BLaER1 treated with 17β-estradiol and CSF1 and Interleukin-3, amounts not matched to agents 10 nM and 100 nM (cell line): ENCODE data around the gene CREBL2.

Experiments
- H3K27ac ChIP-seq, 11 experiments: shearing (Covaris generic); formaldehyde crosslinking; 2 replicates each; pipeline ENCODE4 v1.8.1; 2022
- H3K27me3 ChIP-seq, 11 experiments: shearing (Covaris generic); formaldehyde crosslinking; 2 replicates each; pipeline ENCODE4 v1.8.1; 2022
- H3K36me3 ChIP-seq, 11 experiments: shearing (Covaris generic); formaldehyde crosslinking; 2 replicates each; pipeline ENCODE4 v1.8.1; 2022
- H3K4me1 ChIP-seq, 10 experiments: shearing (Covaris generic); formaldehyde crosslinking; 2 replicates each; pipeline ENCODE4 v1.8.1; 2022
- H3K4me2 ChIP-seq, 11 experiments: shearing (Covaris generic); formaldehyde crosslinking; 2 replicates each; pipeline ENCODE4 v1.8.1; 2022
- H3K4me3 ChIP-seq, 10 experiments: shearing (Covaris generic); formaldehyde crosslinking; 2 replicates each; pipeline ENCODE4 v1.8.1; 2022
- H3K9ac ChIP-seq, 11 experiments: shearing (Covaris generic); formaldehyde crosslinking; 2 replicates each; pipeline ENCODE4 v1.8.1; 2022
- H3K9me3 ChIP-seq, 11 experiments: shearing (Covaris generic); formaldehyde crosslinking; replicated peaks in 1 of 11; 2 replicates each; pipeline ENCODE4 v1.8.1; 2022
- H4K20me1 ChIP-seq, 11 experiments: shearing (Covaris generic); formaldehyde crosslinking; 2 replicates each; pipeline ENCODE4 v1.8.1; 2022
- Cebpa-rat ChIP-seq, 11 experiments: shearing (Covaris generic); IDR thresholded peaks; 2 replicates each; pipeline ENCODE4 v1.8.1; 2022

CREBL2 gene

GRCh38 chr12:12654691-12655460 lies 43.2 kb downstream of the CREBL2 start:
- peaks cover 0 to 4% (median 0%) of the 10 kb centered on the region in 11 experiments; a peak in 1 of 22 replicates for H3K36me3 ChIP-seq
- peak overlapping the region in 2 of 11 experiments; percentile 41 to 61; a peak in 2 of 22 replicates for H3K27ac ChIP-seq

DNA sequence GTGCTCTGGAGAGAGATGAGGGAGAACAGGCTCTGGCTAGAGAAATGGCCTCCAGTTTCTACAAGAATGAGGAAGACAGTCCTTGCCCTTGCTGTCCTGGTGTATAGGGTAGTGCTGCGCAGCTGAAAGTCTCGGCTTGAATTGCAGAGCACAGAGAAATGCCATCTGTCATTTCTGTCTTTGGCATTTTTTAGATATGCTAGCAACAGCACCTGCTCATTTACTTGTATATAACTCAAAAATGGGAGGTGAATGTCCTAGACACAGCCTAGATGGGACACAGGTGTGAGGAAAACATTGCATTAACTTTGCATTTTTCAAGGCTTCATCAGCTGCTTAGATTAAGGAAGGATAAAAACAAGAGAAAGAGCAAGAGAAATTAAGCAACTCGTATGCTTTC lies 48.5 kb downstream of the CREBL2 start:
- H3K9ac ChIP-seq: no peak overlapping the region
- H3K4me3 ChIP-seq: no peak overlapping the region
- H3K9me3 ChIP-seq: no peaks in the 10 kb centered on the region
- H4K20me1 ChIP-seq: no peaks in the 10 kb centered on the region
- H3K36me3 ChIP-seq: no peaks in the 10 kb centered on the region
- no peak for TF ChIP-seq Cebpa-rat (IDR thresholded peaks at IDR 0.05)
- H3K27me3 ChIP-seq: no peaks in the 10 kb centered on the region
- H3K4me1 ChIP-seq: peaks cover 0 to 11% (median 8%) of the 10 kb centered on the region in 10 experiments; a peak in 16 of 20 replicates
- H3K27ac ChIP-seq: no peak overlapping the region
- no peak overlapping the region for H3K4me2 ChIP-seq

More at GRCh38 chr12:12654691-12655460, 43.2 kb downstream of the CREBL2 start:
- Histone ChIP-seq H3K4me3 (no peak overlapping the region), H3K9ac (no peak overlapping the region), H3K4me1 (peaks cover 6 to 23% (median 19%) of the 10 kb centered on the region in 10 experiments; a peak in 17 of 20 replicates), H3K9me3 (peaks cover 17 to 32% (median 24%) of the 10 kb centered on the region in 11 experiments; a peak in 21 of 22 replicates), H3K4me2 (peak overlapping the region in 8 of 11 experiments; percentile 1 to 62 (median 10); a peak in 7 of 22 replicates), H3K27me3 (no peaks in the 10 kb centered on the region), H4K20me1 (no peaks in the 10 kb centered on the region)
- no peak for TF ChIP-seq Cebpa-rat (IDR thresholded peaks at IDR 0.05)

DNA sequence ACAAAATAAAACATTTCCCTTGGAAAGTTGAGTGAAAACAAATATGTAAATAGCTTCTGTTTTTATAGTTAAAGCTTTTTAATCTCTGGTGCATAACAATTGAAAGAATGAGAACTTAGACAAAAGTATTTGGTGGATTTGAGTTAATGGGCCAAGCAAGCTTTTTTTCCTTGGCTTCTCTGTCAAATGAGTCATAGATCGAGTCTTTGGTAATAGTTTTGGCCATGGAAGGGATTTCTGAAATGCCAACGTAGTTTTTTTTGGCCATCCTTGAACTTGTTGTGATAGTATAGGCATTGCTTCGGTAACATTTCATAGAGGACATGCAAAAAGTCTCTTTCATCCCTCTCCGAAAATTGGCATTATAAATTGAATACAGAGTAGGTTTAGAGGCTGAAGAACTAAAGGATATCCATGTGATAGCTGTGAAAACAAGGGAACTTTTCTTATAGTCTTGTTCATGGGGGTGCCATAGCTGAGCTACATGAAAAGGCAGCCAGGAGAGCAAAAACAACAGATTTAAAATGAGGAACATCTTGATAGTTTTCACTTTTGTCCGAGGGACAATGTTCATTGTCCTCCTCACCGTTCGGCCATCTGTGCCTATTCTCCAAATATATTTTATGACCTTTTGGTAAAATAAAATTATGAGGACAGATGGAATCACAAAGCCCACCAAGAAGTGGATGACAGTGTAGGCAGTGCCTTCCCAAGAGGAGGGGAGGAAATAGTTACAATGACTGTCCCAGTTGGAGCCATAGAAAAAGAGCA lies 49.6 kb downstream of the CREBL2 start:
- H3K36me3 ChIP-seq: no peaks in the 10 kb centered on the region
- H3K27me3 ChIP-seq: no peaks in the 10 kb centered on the region
- H4K20me1 ChIP-seq: no peaks in the 10 kb centered on the region
- TF ChIP-seq Cebpa-rat (IDR thresholded peaks at IDR 0.05): no peak
- H3K9me3 ChIP-seq: no peaks in the 10 kb centered on the region
- H3K9ac ChIP-seq: no peak overlapping the region
- H3K27ac ChIP-seq: no peak overlapping the region
- H3K4me1 ChIP-seq: peaks cover 0 to 2% (median 1%) of the 10 kb centered on the region in 10 experiments; a peak in 10 of 20 replicates
- no peak overlapping the region for H3K4me3 ChIP-seq
- H3K4me2 ChIP-seq: no peak overlapping the region

- H3K9ac ChIP-seq: no peak overlapping the region
Measured at GRCh38 chr12:12663644-12664294, 52.1 kb downstream of the CREBL2 start.

DNA sequence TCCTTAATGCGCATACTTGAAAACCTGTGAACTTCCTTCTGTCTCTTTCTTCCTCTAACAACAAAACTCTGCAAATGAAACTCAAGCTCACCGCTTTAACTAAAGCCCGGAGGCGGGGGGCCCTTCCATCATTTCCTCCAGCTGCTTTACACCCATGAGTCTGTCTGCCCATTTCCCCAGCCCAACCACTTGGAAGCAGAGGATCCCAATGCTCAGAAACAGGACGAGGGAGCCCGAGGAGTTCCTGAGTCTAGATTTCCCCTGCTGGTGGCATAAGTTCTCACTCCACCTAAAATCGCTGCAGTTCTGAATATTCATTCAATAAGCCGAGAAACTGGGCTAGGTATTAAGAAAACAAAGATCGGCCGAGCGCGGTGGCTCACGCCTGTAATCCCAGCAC lies 53.5 kb downstream of the CREBL2 start:
- Histone ChIP-seq H3K9me3 (no peaks in the 10 kb centered on the region), H4K20me1 (no peaks in the 10 kb centered on the region), H3K9ac (no peak overlapping the region), H3K27ac (no peak overlapping the region), H3K4me1 (no peaks in the 10 kb centered on the region), H3K36me3 (no peaks in the 10 kb centered on the region), H3K4me3 (no peak overlapping the region), H3K4me2 (no peak overlapping the region), H3K27me3 (no peaks in the 10 kb centered on the region)
- no peak for TF ChIP-seq Cebpa-rat (IDR thresholded peaks at IDR 0.05)

More at GRCh38 chr12:12663644-12664294, 52.1 kb downstream of the CREBL2 start:
- Histone ChIP-seq H3K9me3 (no peaks in the 10 kb centered on the region), H3K36me3 (no peaks in the 10 kb centered on the region), H3K27me3 (no peaks in the 10 kb centered on the region), H3K27ac (no peak overlapping the region), H3K4me2 (no peak overlapping the region), H4K20me1 (no peaks in the 10 kb centered on the region), H3K4me3 (no peak overlapping the region), H3K4me1 (no peaks in the 10 kb centered on the region)
- no peak for TF ChIP-seq Cebpa-rat (IDR thresholded peaks at IDR 0.05)

DNA sequence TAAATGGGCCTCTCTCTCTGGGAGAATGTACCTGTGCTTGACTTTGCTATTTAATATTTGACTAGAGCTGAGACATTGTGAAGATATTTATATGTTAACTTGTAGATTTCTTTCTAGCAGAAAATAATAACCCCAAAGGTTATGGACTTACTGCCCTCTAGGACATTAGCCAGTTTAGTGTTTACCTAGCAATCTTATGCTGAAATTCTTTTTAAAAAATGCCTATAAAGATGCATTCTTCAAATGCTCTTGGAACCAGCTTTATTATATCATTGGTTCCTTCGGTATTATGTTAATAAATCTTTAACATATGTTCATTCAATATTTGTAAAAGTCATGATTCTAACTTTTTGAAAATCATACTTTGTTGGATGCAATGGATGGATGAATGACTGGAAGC lies 56.3 kb downstream of the CREBL2 start:
- no peaks in the 10 kb centered on the region for H4K20me1 ChIP-seq
- H3K36me3 ChIP-seq: no peaks in the 10 kb centered on the region
- no peak overlapping the region for H3K4me2 ChIP-seq
- no peak overlapping the region for H3K4me3 ChIP-seq
- no peak for TF ChIP-seq Cebpa-rat (IDR thresholded peaks at IDR 0.05)
- no peaks in the 10 kb centered on the region for H3K27me3 ChIP-seq
- no peak overlapping the region for H3K27ac ChIP-seq
- no peaks in the 10 kb centered on the region for H3K4me1 ChIP-seq
- no peak overlapping the region for H3K9ac ChIP-seq
- no peaks in the 10 kb centered on the region for H3K9me3 ChIP-seq

DNA sequence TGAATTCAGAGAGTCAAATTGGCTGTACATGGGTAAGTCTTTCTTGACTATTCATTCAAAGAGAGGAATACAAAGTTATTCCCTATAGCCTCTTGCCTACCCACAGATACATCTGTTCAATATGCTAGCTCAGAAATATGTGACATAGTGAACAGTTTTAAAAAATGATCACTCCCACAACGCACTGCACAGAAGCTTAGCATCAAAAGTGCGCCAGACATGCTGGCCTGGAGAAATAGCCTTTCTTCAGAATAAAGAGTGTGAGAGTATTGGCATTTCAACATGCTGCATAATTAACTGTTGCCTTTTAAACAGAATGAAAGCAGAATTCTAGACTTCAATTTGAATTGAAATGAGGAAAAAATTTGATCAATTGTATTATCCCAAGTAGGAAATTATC lies 57.3 kb downstream of the CREBL2 start:
- no peaks in the 10 kb centered on the region for H3K4me1 ChIP-seq
- TF ChIP-seq Cebpa-rat (IDR thresholded peaks at IDR 0.05): no peak
- H3K9ac ChIP-seq: no peak overlapping the region
- no peaks in the 10 kb centered on the region for H4K20me1 ChIP-seq
- no peaks in the 10 kb centered on the region for H3K9me3 ChIP-seq
- no peaks in the 10 kb centered on the region for H3K27me3 ChIP-seq
- H3K36me3 ChIP-seq: no peaks in the 10 kb centered on the region
- H3K27ac ChIP-seq: no peak overlapping the region
- H3K4me2 ChIP-seq: no peak overlapping the region
- no peak overlapping the region for H3K4me3 ChIP-seq

DNA sequence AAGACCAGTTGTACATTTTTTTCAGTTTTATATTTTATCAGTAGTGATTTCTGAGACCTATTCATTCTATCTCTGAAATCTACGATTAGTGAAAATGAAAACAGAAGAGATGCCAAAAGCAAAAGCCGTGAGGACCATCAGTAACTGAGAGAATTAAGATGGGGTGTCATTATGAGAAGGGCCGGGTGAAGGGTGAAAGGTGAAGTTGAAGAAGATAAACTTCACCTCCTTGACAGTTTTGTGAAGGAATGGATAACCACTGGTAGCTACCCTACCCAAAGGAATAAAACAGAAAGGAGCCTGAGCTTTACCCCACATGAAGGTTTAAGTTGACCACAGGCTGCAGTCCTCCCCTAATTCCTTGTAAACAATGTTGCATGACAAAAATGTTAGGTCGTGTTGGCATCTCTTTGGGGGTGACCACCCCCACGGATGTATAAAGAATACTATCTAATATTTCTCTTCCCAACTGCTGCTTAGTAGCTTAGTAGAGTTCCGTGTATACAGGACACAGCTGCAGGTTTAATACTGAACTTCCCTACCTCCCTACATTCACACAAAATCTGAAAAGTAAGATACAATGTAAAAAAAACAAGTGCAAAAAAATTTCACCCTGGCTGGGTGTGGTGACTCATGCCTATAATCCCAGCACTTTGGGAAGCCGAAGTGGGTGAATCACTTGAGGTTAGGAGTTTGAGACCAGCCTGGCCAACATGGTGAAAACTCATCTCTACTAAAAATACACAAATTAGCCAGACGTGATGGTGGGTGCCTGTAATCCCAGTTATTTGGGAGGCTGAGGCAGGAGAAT lies 60.4 kb downstream of the CREBL2 start:
- Histone ChIP-seq H3K36me3 (no peaks in the 10 kb centered on the region), H3K27ac (no peak overlapping the region), H3K4me1 (no peaks in the 10 kb centered on the region), H4K20me1 (no peaks in the 10 kb centered on the region), H3K9me3 (no peaks in the 10 kb centered on the region), H3K4me2 (no peak overlapping the region), H3K27me3 (no peaks in the 10 kb centered on the region), H3K9ac (no peak overlapping the region), H3K4me3 (no peak overlapping the region)
- TF ChIP-seq Cebpa-rat (IDR thresholded peaks at IDR 0.05): no peak
